ENCODE measurements around the gene ZNF335.

DNA sequence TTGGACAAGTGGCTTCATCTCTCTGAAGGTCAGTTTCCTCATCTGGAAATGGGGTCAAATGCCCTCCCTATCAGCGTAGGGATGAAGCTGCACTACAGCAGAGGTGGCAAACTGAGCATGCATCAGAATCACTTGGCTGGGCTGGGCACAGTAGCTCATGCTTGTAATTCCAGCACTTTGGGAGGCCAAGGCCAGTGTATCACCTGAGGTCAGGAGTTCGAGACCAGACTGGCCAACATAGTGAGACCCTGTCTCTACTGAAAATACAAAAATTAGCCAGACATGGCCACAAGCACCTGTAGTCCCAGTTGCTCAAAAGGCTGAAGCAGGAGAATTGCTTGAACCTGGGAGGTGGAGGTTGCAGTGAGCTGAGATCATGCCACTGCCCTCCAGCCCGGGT is 30.0 kb upstream of the ZNF335 start:
- TF ChIP-seq, protein P1, sequence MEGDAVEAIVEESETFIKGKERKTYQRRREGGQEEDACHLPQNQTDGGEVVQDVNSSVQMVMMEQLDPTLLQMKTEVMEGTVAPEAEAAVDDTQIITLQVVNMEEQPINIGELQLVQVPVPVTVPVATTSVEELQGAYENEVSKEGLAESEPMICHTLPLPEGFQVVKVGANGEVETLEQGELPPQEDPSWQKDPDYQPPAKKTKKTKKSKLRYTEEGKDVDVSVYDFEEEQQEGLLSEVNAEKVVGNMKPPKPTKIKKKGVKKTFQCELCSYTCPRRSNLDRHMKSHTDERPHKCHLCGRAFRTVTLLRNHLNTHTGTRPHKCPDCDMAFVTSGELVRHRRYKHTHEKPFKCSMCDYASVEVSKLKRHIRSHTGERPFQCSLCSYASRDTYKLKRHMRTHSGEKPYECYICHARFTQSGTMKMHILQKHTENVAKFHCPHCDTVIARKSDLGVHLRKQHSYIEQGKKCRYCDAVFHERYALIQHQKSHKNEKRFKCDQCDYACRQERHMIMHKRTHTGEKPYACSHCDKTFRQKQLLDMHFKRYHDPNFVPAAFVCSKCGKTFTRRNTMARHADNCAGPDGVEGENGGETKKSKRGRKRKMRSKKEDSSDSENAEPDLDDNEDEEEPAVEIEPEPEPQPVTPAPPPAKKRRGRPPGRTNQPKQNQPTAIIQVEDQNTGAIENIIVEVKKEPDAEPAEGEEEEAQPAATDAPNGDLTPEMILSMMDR (IDR thresholded peaks at IDR 0.05) = no peak
- no peak for TF ChIP-seq ZFX (IDR thresholded peaks at IDR 0.05; ENCODE audit: borderline replicate concordance)
